Hepatocyte (in vitro differentiated cells): Measurements from ENCODE around the gene OR52B4. TPM values are rescaled to one million over a fixed set of nuclear protein-coding genes. Genes with fewer than 3 reads are reported as not detected.
"Not testable (repeated sequence)": the region's sequence is repeated elsewhere in the genome, so short reads cannot be mapped to it uniquely, and the experiment has no call there.

Experiments used
- DNase-seq: peaks from one replicate; pipeline ENCODE4 v3.0.0-alpha.2; 2016; ENCODE audit warnings: low spot score
- H2AFZ ChIP-seq: fragments of 200-600 bp; sonication (generic); 2 replicates; pipeline ENCODE4 v1.6.0; 2016; ENCODE audit warnings: antibody characterized with exemption, mild to moderate bottlenecking
- H3K27ac ChIP-seq: fragments of 200-600 bp; sonication (generic); 2 replicates; pipeline ENCODE4 v1.5.1; 2016; ENCODE audit warnings: mild to moderate bottlenecking
- H3K27me3 ChIP-seq: fragments of 200-600 bp; sonication (generic); 2 replicates; pipeline ENCODE4 v1.6.1; 2016
- H3K36me3 ChIP-seq: fragments of 200-600 bp; sonication (generic); replicated peaks from 2 replicates; pipeline ENCODE4 v1.5.1; 2016; ENCODE audit warnings: low read depth; ENCODE audit not compliant: insufficient read depth
- H3K4me1 ChIP-seq: fragments of 200-600 bp; sonication (generic); 2 replicates; pipeline ENCODE4 v1.5.1; 2016; ENCODE audit warnings: mild to moderate bottlenecking, moderate library complexity; ENCODE audit not compliant: insufficient read depth
- H3K4me2 ChIP-seq: fragments of 200-600 bp; sonication (generic); 2 replicates; pipeline ENCODE4 v1.6.0; 2016
- H3K4me3 ChIP-seq: fragments of 200-600 bp; sonication (generic); 2 replicates; pipeline ENCODE4 v1.5.1; 2016; ENCODE audit warnings: mild to moderate bottlenecking
- H3K79me2 ChIP-seq: fragments of 200-600 bp; sonication (generic); 2 replicates; pipeline ENCODE4 v1.6.0; 2017; ENCODE audit warnings: mild to moderate bottlenecking
- H3K9me2 ChIP-seq: fragments of 200-600 bp; sonication (generic); replicated peaks from 2 replicates; pipeline ENCODE4 v1.6.0; 2017; ENCODE audit warnings: mild to moderate bottlenecking; ENCODE audit not compliant: insufficient read depth
- H3K9me3 ChIP-seq: fragments of 200-600 bp; sonication (generic); 2 replicates; pipeline ENCODE4 v1.5.1; 2016; ENCODE audit warnings: low read depth, mild to moderate bottlenecking
- H4K20me1 ChIP-seq: fragments of 200-600 bp; sonication (generic); 2 replicates; pipeline ENCODE4 v1.6.0; 2016; ENCODE audit warnings: mild to moderate bottlenecking; ENCODE audit not compliant: insufficient read depth, poor library complexity, severe bottlenecking
- CTCF ChIP-seq: fragments of 200-600 bp; sonication (generic); IDR thresholded peaks from 2 replicates; pipeline ENCODE4 v1.5.1; 2016; ENCODE audit warnings: antibody characterized with exemption, mild to moderate bottlenecking; ENCODE audit not compliant: poor library complexity
- EZH2 ChIP-seq: fragments of 200-600 bp; sonication (generic); IDR thresholded peaks from 2 replicates; pipeline ENCODE4 v1.6.1; 2016; ENCODE audit warnings: antibody characterized with exemption, mild to moderate bottlenecking, borderline replicate concordance
- EZH2phosphoT487 ChIP-seq: fragments of 200-600 bp; sonication (generic); IDR thresholded peaks from one replicate; pipeline ENCODE4 v1.6.1; 2018; ENCODE audit warnings: antibody characterized with exemption, mild to moderate bottlenecking, low read depth, moderate library complexity; ENCODE audit not compliant: unreplicated experiment, severe bottlenecking
- WGBS: methylation state at CpG from one replicate; pipeline ENCODE4 v1.1.6; 2016; ENCODE audit warnings: low lambda C conversion rate; ENCODE audit errors: missing lambda C conversion rate; 5-methylcytosine and 5-hydroxymethylcytosine counted together
- polyA plus RNA-seq: library from polyadenylated mRNA; unstranded; fragments of >200 nt; fragmentation: Nextera tagmentation; extraction: Ambion mirVana; gene quantifications from 2 replicates; pipeline ENCODE4 v1.2.1, GENCODE V29; 2016
- total RNA-seq: library from RNA; depleted of rRNA; stranded (reverse); fragments of >200 nt; gene quantifications from 2 replicates; pipeline ENCODE4 v1.2.3, GENCODE V29; 2014

Gene OR52B4
- not detected in 2 replicates for total RNA-seq
- polyA plus RNA-seq, result not detected in 2 replicates

GRCh38 chr11:4368286-4368685, at the start of gene OR52B4:
TSS of gene OR52B4 (minus strand) at chr11:4368386. CDS start at chr11:4368295, 91 bp downstream.
- no peak for DNase-seq
- Histone ChIP-seq H4K20me1 (no peaks in the 10 kb centered on the region), H3K4me1 (no peaks in the 10 kb centered on the region), H3K4me3 (no peak within 1 kb of the TSS), H3K79me2 (no peaks in the 10 kb centered on the region), H3K4me2 (no peak within 1 kb of the TSS), H2AFZ (no peak within 1 kb of the TSS), H3K36me3 (no peaks in the 10 kb centered on the region), H3K9me2 (no peaks in the 10 kb centered on the region), H3K27me3 (no peaks in the 10 kb centered on the region), H3K9me3 (no peaks in the 10 kb centered on the region), H3K27ac (no peak within 1 kb of the TSS)
- 87% methylated on average over 4 of the region's 4 CpGs for whole genome bisulfite sequencing
- TF ChIP-seq CTCF (no peak), EZH2 (no peak), EZH2phosphoT487 (no peak)

GRCh38 chr11:4416816-4417215, 48.6 kb upstream of the OR52B4 start:
- Histone ChIP-seq H3K9me3 (no peaks in the 10 kb centered on the region), H3K36me3 (no peaks in the 10 kb centered on the region), H3K4me3 (no peak overlapping the region), H3K4me2 (no peak overlapping the region), H4K20me1 (no peaks in the 10 kb centered on the region), H3K27ac (no peak overlapping the region), H3K4me1 (no peaks in the 10 kb centered on the region), H3K79me2 (no peaks in the 10 kb centered on the region), H3K27me3 (no peaks in the 10 kb centered on the region), H2AFZ (no peak overlapping the region), H3K9me2 (no peaks in the 10 kb centered on the region)
- DNase-seq, result no peak
- 79% methylated on average over 1 of the region's 1 CpG for WGBS
- TF ChIP-seq EZH2phosphoT487, result no peak
- no peak for TF ChIP-seq EZH2
- TF ChIP-seq CTCF, result no peak

GRCh38 chr11:4416306-4416705, 48.1 kb upstream of the OR52B4 start:
- no peaks in the 10 kb centered on the region for H3K4me1 ChIP-seq
- 67% methylated on average over 1 of the region's 1 CpG for WGBS
- no peaks in the 10 kb centered on the region for H3K9me3 ChIP-seq
- H3K27ac ChIP-seq, result no peak overlapping the region
- H2AFZ ChIP-seq, result no peak overlapping the region
- TF ChIP-seq EZH2 (no peak), CTCF (no peak), EZH2phosphoT487 (no peak)
- no peaks in the 10 kb centered on the region for H3K79me2 ChIP-seq
- H3K4me2 ChIP-seq, result no peak overlapping the region
- DNase-seq, result no peak
- no peaks in the 10 kb centered on the region for H3K9me2 ChIP-seq
- no peak overlapping the region for H3K4me3 ChIP-seq
- H3K36me3 ChIP-seq, result no peaks in the 10 kb centered on the region
- H3K27me3 ChIP-seq, result no peaks in the 10 kb centered on the region
- H4K20me1 ChIP-seq, result no peaks in the 10 kb centered on the region

- H3K27ac ChIP-seq, H2AFZ ChIP-seq, H4K20me1 ChIP-seq, H3K4me3 ChIP-seq, H3K4me1 ChIP-seq, H3K4me2 ChIP-seq, H3K36me3 ChIP-seq, H3K79me2 ChIP-seq, H3K9me3 ChIP-seq, H3K9me2 ChIP-seq, H3K27me3 ChIP-seq, DNase-seq: not testable (repeated sequence)
- 89% methylated on average over 6 of the region's 6 CpGs for WGBS
Measured at GRCh38 chr11:4406206-4406605, 38.0 kb upstream of the OR52B4 start.
